HFFc6 (cell line): ENCODE data around the gene CPSF4L. TPM values are rescaled to one million over a fixed set of nuclear protein-coding genes. Genes with fewer than 3 reads are reported as not detected.

Experiments used
- DNase-seq: peaks from one replicate; pipeline ENCODE4 v3.0.0-alpha.2; 2018
- H3K27ac Mint-ChIP-seq: 2 replicates; pipeline ENCODE4 v1.8.0; 2020; ENCODE audit warnings: mild to moderate bottlenecking, mixed read lengths
- H3K27me3 Mint-ChIP-seq: 2 replicates; pipeline ENCODE4 v1.8.0; 2021; ENCODE audit warnings: mild to moderate bottlenecking, moderate library complexity, mixed read lengths; ENCODE audit not compliant: insufficient read depth
- H3K36me3 Mint-ChIP-seq: 2 replicates; pipeline ENCODE4 v1.8.0; 2021; ENCODE audit warnings: low read depth, mixed read lengths
- H3K4me1 Mint-ChIP-seq: 2 replicates; pipeline ENCODE4 v1.8.0; 2020; ENCODE audit warnings: low read depth, mixed read lengths
- H3K4me3 Mint-ChIP-seq: 2 replicates; pipeline ENCODE4 v1.8.0; 2020; ENCODE audit warnings: mild to moderate bottlenecking, moderate library complexity, mixed read lengths
- H3K9me3 Mint-ChIP-seq: 2 replicates; pipeline ENCODE4 v1.8.0; 2020; ENCODE audit warnings: mild to moderate bottlenecking, mixed read lengths
- total RNA-seq, 6 experiments: library from RNA; stranded (reverse); fragmentation: NEBNext Ultra II Directional; extraction: Animal tissue kit (Norgen Biotek cat#: 25700); gene quantifications; 2 replicates in 1 of 6; 3 replicates in 5 of 6; pipeline ENCODE4 v1.2.3, GENCODE V29; 2021
- TF ChIP-seq, protein P1 (sequence below): fragments of 200-600 bp; sonication (generic); IDR thresholded peaks from 2 replicates; pipeline ENCODE4 v1.5.0; 2021; ENCODE audit warnings: antibody characterized with exemption, mild to moderate bottlenecking

Gene CPSF4L
- total RNA-seq, 6 experiments from 2014 or later, result not detected

DNA sequence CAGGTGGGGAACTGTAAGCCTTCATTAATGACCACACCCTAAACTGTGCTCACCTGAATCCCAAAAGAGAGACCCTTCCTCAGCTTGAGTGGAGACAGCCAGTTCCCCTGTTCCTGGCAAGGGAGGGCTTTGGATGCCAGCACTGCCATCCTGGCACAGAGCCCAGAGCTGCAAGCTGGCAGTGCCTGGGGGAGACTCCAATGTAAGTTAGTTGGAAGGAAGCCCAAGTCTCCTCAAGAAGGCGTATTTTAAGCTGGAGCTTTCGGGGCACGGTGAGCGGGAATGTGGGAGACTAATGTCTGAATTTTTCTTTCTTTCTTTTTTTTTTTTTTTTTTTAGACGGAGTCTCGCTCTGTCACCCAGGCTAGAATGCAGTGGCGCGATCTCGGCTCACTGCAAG lies 45.5 kb upstream of the CPSF4L start:
- no peak for DNase-seq
- TF ChIP-seq, protein P1, sequence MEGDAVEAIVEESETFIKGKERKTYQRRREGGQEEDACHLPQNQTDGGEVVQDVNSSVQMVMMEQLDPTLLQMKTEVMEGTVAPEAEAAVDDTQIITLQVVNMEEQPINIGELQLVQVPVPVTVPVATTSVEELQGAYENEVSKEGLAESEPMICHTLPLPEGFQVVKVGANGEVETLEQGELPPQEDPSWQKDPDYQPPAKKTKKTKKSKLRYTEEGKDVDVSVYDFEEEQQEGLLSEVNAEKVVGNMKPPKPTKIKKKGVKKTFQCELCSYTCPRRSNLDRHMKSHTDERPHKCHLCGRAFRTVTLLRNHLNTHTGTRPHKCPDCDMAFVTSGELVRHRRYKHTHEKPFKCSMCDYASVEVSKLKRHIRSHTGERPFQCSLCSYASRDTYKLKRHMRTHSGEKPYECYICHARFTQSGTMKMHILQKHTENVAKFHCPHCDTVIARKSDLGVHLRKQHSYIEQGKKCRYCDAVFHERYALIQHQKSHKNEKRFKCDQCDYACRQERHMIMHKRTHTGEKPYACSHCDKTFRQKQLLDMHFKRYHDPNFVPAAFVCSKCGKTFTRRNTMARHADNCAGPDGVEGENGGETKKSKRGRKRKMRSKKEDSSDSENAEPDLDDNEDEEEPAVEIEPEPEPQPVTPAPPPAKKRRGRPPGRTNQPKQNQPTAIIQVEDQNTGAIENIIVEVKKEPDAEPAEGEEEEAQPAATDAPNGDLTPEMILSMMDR, result no peak
- no peaks in the 10 kb centered on the region for H3K9me3 Mint-ChIP-seq
- no peak overlapping the region; the same call in 1 of the 2 replicates for H3K4me3 Mint-ChIP-seq
- peak overlapping the region; percentile 95; the same call in 1 of the 2 replicates for H3K27ac Mint-ChIP-seq
- H3K4me1 Mint-ChIP-seq, result peaks cover 70% of the 10 kb centered on the region
- H3K36me3 Mint-ChIP-seq, result no peaks in the 10 kb centered on the region
- H3K27me3 Mint-ChIP-seq, result peaks cover 4% of the 10 kb centered on the region

DNA sequence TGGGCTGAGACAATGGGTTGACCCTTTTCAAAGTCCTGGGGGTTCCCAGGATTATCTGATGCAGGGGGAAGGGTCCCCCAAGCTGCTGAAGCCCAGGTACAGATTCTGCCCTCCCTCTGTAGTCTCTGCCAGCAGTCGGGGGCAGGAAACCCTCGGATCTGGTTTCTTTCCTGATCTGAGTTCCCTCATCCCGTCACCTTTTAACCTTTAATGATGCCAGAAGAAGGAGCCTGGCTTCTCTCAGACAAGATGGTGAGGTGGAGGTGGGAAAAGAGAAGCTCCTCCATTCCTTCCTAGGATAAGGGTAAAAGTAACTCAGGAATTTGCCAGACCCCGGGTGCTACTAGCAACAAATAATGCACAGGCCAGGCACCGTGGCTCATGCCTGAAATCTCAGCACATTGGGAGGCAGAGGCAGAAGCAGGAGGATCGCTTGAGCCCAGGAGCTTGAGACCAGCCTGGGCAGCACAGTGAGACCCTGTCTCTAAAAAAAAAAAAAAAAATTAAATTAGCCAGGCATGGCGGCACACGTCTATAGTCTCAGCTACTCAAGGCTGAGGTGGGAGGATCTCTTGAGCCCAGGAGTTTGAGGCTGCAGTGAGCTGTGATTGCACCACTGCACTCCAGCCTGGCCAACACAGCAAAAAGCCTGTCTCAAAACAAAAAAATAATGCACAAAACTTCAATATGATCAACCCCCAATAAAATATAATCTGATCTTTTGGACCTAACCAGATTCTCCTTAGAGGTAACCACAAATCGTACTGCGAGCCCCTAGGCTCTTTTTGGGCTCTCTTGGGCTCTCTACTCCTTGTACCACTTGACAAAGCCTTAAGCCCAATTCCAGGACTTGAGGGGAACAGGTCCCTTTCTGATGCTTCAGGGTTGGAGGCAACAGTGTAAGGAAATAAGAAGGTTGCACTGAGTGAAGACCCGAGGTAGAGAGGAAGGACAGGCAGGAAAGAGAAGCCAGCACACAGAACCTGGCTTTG lies 44.5 kb upstream of the CPSF4L start:
- Mint-ChIP-seq H3K4me1 (peaks cover 80% of the 10 kb centered on the region), H3K36me3 (no peaks in the 10 kb centered on the region), H3K27ac (peak overlapping the region; percentile 95), H3K9me3 (no peaks in the 10 kb centered on the region), H3K4me3 (peak overlapping the region; percentile 82), H3K27me3 (peaks cover 4% of the 10 kb centered on the region)
- no peak for DNase-seq
- TF ChIP-seq, protein P1, result no peak

DNA sequence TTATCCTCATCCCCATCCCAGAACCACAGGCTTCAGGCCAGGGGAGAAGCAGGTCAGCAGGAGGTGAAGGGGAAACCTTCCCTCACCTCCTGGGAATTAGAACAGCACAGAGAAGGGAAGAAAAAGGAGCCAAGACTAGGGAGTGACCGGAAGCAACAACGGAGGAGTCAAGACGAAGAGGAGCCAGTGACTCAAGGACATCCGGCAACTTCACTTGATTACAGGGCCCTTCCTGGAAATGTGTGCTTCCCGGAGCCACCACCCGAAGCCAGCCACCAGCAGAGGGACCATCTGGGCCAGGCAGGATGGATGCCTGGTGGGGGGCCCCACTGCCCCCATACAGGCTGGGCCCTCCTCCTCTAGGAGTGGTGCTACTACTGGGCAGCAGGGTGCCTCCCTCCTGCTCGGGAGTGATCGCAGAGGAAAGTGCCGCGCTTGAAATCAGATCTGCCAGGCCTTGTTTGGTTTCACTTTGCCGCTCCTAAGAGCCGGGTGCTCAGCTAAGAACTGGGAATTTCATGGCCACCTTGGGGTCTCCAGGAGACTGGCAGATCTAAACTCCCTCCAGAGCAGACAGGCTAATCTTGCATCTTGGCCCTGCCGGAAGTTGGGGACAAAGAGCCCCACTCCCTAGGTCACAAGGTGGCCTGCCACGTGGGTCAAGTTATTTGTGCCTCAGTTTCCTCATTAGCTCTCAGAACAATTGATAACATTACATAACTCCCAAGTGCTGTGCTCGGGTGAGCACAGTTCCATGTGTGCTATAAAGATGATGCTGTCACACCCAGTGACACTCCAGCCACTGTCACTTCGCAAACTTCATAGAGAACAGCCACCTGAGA lies 43.5 kb upstream of the CPSF4L start:
- peaks cover 84% of the 10 kb centered on the region for H3K4me1 Mint-ChIP-seq
- H3K9me3 Mint-ChIP-seq, result no peaks in the 10 kb centered on the region
- no peaks in the 10 kb centered on the region for H3K36me3 Mint-ChIP-seq
- peak; percentile 89 for DNase-seq
- H3K27ac Mint-ChIP-seq, result peak overlapping the region; percentile 95
- TF ChIP-seq, protein P1, result peak; percentile 74
- peak overlapping the region; percentile 82 for H3K4me3 Mint-ChIP-seq
- peaks cover under 1% of the 10 kb centered on the region for H3K27me3 Mint-ChIP-seq

DNA sequence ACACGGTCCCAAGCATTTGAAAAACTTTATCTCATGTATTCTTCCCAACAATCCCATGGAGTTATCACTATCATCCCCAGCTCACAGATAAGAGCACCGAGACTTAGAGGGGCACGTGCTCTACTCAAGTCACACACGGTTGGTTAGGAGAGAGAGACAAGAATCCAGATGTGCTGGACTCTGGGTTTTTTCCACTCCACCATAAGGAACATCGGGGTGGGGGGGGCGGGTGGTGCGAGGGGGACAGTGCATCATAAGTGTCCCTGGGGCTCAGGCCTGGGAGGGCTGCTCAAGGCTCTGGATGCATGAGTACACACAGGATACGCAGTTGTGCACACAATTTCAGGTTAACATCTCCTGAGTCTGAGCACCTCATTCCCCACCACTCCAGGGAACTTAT lies 42.8 kb upstream of the CPSF4L start:
- TF ChIP-seq, protein P1, result no peak
- Mint-ChIP-seq H3K27me3 (peaks cover under 1% of the 10 kb centered on the region; the same call in 1 of the 2 replicates), H3K9me3 (no peaks in the 10 kb centered on the region), H3K36me3 (no peaks in the 10 kb centered on the region), H3K4me1 (peaks cover 84% of the 10 kb centered on the region), H3K4me3 (peak overlapping the region; percentile 82), H3K27ac (peak overlapping the region; percentile 95)
- DNase-seq, result no peak

DNA sequence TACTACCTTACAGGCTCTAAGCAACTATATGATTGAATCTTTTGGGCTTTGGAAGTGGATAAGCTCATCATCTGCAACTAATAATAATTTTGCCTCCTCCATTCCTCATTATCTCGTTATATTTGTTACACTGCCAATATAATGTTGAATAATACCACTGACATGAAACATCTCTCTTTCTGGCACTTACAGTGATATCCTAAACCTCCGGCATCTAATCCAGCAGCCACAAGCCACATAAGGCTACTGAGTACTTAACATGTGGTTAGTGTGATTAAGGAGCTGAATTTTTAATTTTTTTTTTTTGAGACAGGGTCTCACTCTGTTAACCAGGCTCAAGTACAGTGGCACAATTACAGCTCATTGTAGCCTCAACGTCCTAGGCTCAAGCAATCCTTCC lies 40.5 kb upstream of the CPSF4L start:
- peak overlapping the region; percentile 67 for H3K27ac Mint-ChIP-seq
- H3K27me3 Mint-ChIP-seq, result peaks cover 2% of the 10 kb centered on the region; the same call in 1 of the 2 replicates
- no peak for DNase-seq
- no peaks in the 10 kb centered on the region for H3K36me3 Mint-ChIP-seq
- TF ChIP-seq, protein P1, result no peak
- peaks cover 78% of the 10 kb centered on the region for H3K4me1 Mint-ChIP-seq
- H3K9me3 Mint-ChIP-seq, result no peaks in the 10 kb centered on the region
- H3K4me3 Mint-ChIP-seq, result no peak overlapping the region
